ENCODE measurements around the gene CREB3L2. TPM values are rescaled to one million over a fixed set of nuclear protein-coding genes. Genes with fewer than 3 reads are reported as not detected.

The CREB3L2 gene
- polyA plus RNA-seq, 2 of the 4 experiments (the other 2 are of a cell fraction), result 16.3 to 32.2 TPM

DNA sequence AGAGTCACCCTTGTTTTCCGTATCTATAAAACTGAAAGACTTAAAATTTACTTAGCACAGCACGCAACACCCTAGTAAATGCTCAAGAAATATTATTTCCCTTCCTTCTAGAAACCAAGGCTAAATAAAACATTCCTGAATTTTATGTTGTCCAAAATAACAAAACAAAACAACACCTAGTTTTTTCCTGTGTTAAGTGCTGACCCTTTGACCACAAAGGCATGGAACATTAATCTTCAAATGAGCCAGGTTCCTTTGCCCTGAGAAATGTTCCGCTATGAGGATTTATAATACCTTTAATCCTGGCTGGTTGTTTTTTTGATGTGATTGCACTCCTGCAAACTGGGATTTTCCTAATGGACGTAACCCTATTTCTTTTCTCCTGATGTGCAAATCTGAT is 126.1 kb downstream of the CREB3L2 start:
- ChIA-PET POLR2A (interaction anchor here (0.6 kb wide), 1 partner anchor 13 kb away, joined by 3 read pairs; no protein-coding TSS in a partner anchor), CTCF (interaction anchor here (1.0 kb wide), 1 partner anchor 27 kb away, joined by 3 read pairs; no protein-coding TSS in a partner anchor)
- DNase-seq (ENCODE audit: low read depth in 1 of 2, low spot score in 1 of 2), result no peak
- Histone ChIP-seq H3K4me2 (no peak overlapping the region), H3K27ac (no peak overlapping the region), H3K4me1 (peaks cover 5% of the 10 kb centered on the region; the same call in 1 of the 3 replicates), H3K4me3 (no peak overlapping the region), H3K9me3 (0 out of 3 replicates have a peak, but pooled peaks cover under 1% of the 10 kb centered on the region)
- ATAC-seq, result no peak
- no peak for TF ChIP-seq RFX5 (IDR thresholded peaks at IDR 0.05)
- TF ChIP-seq RAD21 (conservative IDR thresholded peaks at IDR 0.05 in 1 of 2, IDR thresholded peaks at IDR 0.05 in 1 of 2), result no peak
- no peak for TF ChIP-seq PBX3 (IDR thresholded peaks at IDR 0.05)
- TF ChIP-seq JUN (IDR thresholded peaks at IDR 0.05), result no peak
- TF ChIP-seq HOXB13 (CRISPR knock-in tag; IDR thresholded peaks at IDR 0.05; ENCODE audit: low read depth), result no peak
- TF ChIP-seq KDM5A (IDR thresholded peaks at IDR 0.05), result no peak
- 95% methylated on average over 4 of the region's 4 CpGs for WGBS (ENCODE audit: missing lambda C conversion rate)
- FAIRE-seq, result no peak

- TF ChIP-seq HOXB13 (CRISPR knock-in tag; IDR thresholded peaks at IDR 0.05; ENCODE audit: low read depth) (no peak), TP53 (CRISPR knock-in tag; IDR thresholded peaks at IDR 0.05) (no peak), CEBPB (IDR thresholded peaks at IDR 0.05) (no peak), SMC3 (IDR thresholded peaks at IDR 0.05) (no peak), EHMT2 (IDR thresholded peaks at IDR 0.05; ENCODE audit: low read depth) (no peak)
- TF ChIP-seq, protein P1, sequence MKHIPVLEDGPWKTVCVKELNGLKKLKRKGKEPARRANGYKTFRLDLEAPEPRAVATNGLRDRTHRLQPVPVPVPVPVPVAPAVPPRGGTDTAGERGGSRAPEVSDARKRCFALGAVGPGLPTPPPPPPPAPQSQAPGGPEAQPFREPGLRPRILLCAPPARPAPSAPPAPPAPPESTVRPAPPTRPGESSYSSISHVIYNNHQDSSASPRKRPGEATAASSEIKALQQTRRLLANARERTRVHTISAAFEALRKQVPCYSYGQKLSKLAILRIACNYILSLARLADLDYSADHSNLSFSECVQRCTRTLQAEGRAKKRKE (CRISPR knock-in tag; IDR thresholded peaks at IDR 0.05; ENCODE audit: low read depth), result no peak
- TF ChIP-seq, protein P2, sequence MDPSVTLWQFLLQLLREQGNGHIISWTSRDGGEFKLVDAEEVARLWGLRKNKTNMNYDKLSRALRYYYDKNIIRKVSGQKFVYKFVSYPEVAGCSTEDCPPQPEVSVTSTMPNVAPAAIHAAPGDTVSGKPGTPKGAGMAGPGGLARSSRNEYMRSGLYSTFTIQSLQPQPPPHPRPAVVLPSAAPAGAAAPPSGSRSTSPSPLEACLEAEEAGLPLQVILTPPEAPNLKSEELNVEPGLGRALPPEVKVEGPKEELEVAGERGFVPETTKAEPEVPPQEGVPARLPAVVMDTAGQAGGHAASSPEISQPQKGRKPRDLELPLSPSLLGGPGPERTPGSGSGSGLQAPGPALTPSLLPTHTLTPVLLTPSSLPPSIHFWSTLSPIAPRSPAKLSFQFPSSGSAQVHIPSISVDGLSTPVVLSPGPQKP (IDR thresholded peaks at IDR 0.05; ENCODE audit: low read depth, low read length), result no peak
- no peaks in the 10 kb centered on the region for H3K9me3 ChIP-seq
- no peak overlapping the region for H3K4me2 ChIP-seq
- FAIRE-seq, result no peak
- no peak overlapping the region for H3K27ac ChIP-seq
- H3K4me1 ChIP-seq, result peaks cover 5% of the 10 kb centered on the region; the same call in 1 of the 3 replicates
- no peak for DNase-seq (ENCODE audit: low read depth in 1 of 2, low spot score in 1 of 2)
- ChIA-PET CTCF (interaction anchor here (0.6 kb wide), 1 partner anchor 17 kb away, joined by 3 read pairs; no protein-coding TSS in a partner anchor), POLR2A (interaction anchor here (0.6 to 0.7 kb wide), 2 partner anchors 297 to 464 kb away, joined by 3 read pairs; no protein-coding TSS in a partner anchor)
- no peak overlapping the region for H3K4me3 ChIP-seq
- no peak for ATAC-seq
- WGBS (ENCODE audit: missing lambda C conversion rate), result 80% methylated on average over 7 of the region's 7 CpGs
These were observed 127.7 kb downstream of the CREB3L2 start for GRCh38 chr7:137873979-137874777.

- Histone ChIP-seq H3K4me1 (peaks cover 5% of the 10 kb centered on the region; the same call in 1 of the 3 replicates), H3K27ac (no peak overlapping the region), H3K4me2 (no peak overlapping the region), H3K9me3 (no peaks in the 10 kb centered on the region), H3K4me3 (no peak overlapping the region)
- ChIA-PET POLR2A (no interaction called here), CTCF (no interaction called here)
- no peak for TF ChIP-seq REST (IDR thresholded peaks at IDR 0.05)
- TF ChIP-seq, protein P1 (CRISPR knock-in tag; IDR thresholded peaks at IDR 0.05; ENCODE audit: low read depth), result no peak
- no peak for TF ChIP-seq E2F6 (IDR thresholded peaks at IDR 0.05; ENCODE audit: borderline replicate concordance, low read depth)
- TF ChIP-seq CBX8 (IDR thresholded peaks at IDR 0.05), result no peak
- no peak for TF ChIP-seq FOXS1 (CRISPR knock-in tag; IDR thresholded peaks at IDR 0.05)
- no peak for TF ChIP-seq RAD21 (conservative IDR thresholded peaks at IDR 0.05 in 1 of 2, IDR thresholded peaks at IDR 0.05 in 1 of 2)
- TF ChIP-seq EP300 (IDR thresholded peaks at IDR 0.05), result no peak
- TF ChIP-seq HOXB5 (CRISPR knock-in tag; IDR thresholded peaks at IDR 0.05), result no peak
- no peak for DNase-seq (ENCODE audit: low read depth in 1 of 2, low spot score in 1 of 2)
- 95% methylated on average over 3 of the region's 3 CpGs for WGBS (ENCODE audit: missing lambda C conversion rate)
- ATAC-seq, result no peak
- no peak for FAIRE-seq
These were observed 128.4 kb downstream of the CREB3L2 start for GRCh38 chr7:137873524-137873923.

All from A549 (cell line).